ENCODE results near the gene ERC1.

DNA sequence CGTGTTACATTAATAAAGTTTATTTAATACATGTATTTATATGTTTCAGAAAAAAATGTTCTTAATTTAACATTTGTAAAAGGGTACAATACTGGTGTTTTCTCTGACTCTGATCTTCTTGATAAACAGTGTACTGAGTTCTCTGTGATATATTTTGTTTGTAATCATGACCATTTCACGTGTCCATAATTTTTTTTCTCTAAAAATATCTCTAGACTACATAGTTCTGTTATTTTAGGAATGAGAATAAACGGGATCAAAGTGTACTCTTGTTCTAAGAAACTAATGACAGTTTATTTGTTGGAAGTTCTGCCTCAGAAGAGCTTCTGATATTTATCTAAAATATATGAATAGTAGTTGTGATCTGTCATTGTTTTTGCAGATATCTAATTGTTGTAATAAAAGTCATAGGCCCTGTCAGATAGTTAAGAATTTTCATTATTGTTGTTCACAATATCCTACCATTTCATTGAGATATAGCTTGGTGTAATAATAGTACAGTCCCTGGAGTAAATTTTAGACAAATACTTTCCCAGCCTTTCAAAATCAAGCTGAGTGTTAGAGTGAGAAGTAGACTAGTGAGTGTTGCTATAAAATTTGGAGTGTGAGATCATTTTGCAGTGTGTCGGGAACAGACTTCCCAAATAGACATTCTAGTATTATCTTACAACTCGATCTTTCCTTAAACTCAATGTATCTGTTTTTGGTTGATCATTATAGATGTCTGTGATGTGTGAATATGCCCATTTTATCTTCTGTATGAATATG lies 86.2 kb downstream of the ERC1 start:
- TF ChIP-seq, protein P1, sequence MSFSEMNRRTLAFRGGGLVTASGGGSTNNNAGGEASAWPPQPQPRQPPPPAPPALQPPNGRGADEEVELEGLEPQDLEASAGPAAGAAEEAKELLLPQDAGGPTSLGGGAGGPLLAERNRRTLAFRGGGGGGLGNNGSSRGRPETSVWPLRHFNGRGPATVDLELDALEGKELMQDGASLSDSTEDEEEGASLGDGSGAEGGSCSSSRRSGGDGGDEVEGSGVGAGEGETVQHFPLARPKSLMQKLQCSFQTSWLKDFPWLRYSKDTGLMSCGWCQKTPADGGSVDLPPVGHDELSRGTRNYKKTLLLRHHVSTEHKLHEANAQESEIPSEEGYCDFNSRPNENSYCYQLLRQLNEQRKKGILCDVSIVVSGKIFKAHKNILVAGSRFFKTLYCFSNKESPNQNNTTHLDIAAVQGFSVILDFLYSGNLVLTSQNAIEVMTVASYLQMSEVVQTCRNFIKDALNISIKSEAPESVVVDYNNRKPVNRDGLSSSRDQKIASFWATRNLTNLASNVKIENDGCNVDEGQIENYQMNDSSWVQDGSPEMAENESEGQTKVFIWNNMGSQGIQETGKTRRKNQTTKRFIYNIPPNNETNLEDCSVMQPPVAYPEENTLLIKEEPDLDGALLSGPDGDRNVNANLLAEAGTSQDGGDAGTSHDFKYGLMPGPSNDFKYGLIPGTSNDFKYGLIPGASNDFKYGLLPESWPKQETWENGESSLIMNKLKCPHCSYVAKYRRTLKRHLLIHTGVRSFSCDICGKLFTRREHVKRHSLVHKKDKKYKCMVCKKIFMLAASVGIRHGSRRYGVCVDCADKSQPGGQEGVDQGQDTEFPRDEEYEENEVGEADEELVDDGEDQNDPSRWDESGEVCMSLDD (tag by site-specific recombination; IDR thresholded peaks at IDR 0.05): no peak
- TF ChIP-seq, protein P2, sequence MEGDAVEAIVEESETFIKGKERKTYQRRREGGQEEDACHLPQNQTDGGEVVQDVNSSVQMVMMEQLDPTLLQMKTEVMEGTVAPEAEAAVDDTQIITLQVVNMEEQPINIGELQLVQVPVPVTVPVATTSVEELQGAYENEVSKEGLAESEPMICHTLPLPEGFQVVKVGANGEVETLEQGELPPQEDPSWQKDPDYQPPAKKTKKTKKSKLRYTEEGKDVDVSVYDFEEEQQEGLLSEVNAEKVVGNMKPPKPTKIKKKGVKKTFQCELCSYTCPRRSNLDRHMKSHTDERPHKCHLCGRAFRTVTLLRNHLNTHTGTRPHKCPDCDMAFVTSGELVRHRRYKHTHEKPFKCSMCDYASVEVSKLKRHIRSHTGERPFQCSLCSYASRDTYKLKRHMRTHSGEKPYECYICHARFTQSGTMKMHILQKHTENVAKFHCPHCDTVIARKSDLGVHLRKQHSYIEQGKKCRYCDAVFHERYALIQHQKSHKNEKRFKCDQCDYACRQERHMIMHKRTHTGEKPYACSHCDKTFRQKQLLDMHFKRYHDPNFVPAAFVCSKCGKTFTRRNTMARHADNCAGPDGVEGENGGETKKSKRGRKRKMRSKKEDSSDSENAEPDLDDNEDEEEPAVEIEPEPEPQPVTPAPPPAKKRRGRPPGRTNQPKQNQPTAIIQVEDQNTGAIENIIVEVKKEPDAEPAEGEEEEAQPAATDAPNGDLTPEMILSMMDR (tag by site-specific recombination; IDR thresholded peaks at IDR 0.05): no peak
- TF ChIP-seq ZNF423 (tag by site-specific recombination; IDR thresholded peaks at IDR 0.05) (no peak), ZNF426 (tag by site-specific recombination; IDR thresholded peaks at IDR 0.05) (no peak), ZNF785 (tag by site-specific recombination; IDR thresholded peaks at IDR 0.05) (no peak)
- TF ChIP-seq, protein P3, sequence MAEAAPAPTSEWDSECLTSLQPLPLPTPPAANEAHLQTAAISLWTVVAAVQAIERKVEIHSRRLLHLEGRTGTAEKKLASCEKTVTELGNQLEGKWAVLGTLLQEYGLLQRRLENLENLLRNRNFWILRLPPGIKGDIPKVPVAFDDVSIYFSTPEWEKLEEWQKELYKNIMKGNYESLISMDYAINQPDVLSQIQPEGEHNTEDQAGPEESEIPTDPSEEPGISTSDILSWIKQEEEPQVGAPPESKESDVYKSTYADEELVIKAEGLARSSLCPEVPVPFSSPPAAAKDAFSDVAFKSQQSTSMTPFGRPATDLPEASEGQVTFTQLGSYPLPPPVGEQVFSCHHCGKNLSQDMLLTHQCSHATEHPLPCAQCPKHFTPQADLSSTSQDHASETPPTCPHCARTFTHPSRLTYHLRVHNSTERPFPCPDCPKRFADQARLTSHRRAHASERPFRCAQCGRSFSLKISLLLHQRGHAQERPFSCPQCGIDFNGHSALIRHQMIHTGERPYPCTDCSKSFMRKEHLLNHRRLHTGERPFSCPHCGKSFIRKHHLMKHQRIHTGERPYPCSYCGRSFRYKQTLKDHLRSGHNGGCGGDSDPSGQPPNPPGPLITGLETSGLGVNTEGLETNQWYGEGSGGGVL (tag by site-specific recombination; IDR thresholded peaks at IDR 0.05): no peak
